T-helper 1 cell treated with Interleukin-12 subunit alpha and Interleukin-12 subunit beta and Interleukin-4 antibody, amounts not matched to agents 30 μg/mL and 1 μg/mL, for 36 hours (primary cell): Measurements from ENCODE around the gene CD300LG.
"Not testable (repeated sequence)": the region's sequence is repeated elsewhere in the genome, so short reads cannot be mapped to it uniquely, and the experiment has no call there.

Source experiments
- H3K27ac Mint-ChIP-seq: one replicate; pipeline ENCODE4 v1.8.0; 2021; ENCODE audit warnings: mild to moderate bottlenecking, mixed read lengths
- H3K27me3 Mint-ChIP-seq: one replicate; pipeline ENCODE4 v1.8.0; 2021; ENCODE audit warnings: low read depth, mixed read lengths
- H3K36me3 Mint-ChIP-seq: one replicate; pipeline ENCODE4 v1.8.0; 2021; ENCODE audit warnings: low read depth, mixed read lengths
- H3K4me1 Mint-ChIP-seq: one replicate; pipeline ENCODE4 v1.8.0; 2021; ENCODE audit warnings: low read depth, mixed read lengths
- H3K4me3 Mint-ChIP-seq: one replicate; pipeline ENCODE4 v1.8.0; 2021; ENCODE audit warnings: mild to moderate bottlenecking, moderate library complexity, mixed read lengths
- H3K9me3 Mint-ChIP-seq: one replicate; pipeline ENCODE4 v1.8.0; 2021; ENCODE audit warnings: mixed read lengths

The CD300LG gene

GRCh38 chr17:43832976-43833829 lies 13.8 kb upstream of the CD300LG start, which contains the start of gene MPP3:
Gene MPP3, minus strand, starts transcription at chr17:43833146. Its CDS starts 1,240 bp downstream, at chr17:43831906.
- H3K27ac Mint-ChIP-seq: no peak within 1 kb of the TSS
- peaks cover 6% of the 10 kb centered on the region for H3K4me1 Mint-ChIP-seq
- H3K27me3 Mint-ChIP-seq: peaks cover 62% of the 10 kb centered on the region
- H3K9me3 Mint-ChIP-seq: no peaks in the 10 kb centered on the region
- no peaks in the 10 kb centered on the region for H3K36me3 Mint-ChIP-seq
- H3K4me3 Mint-ChIP-seq: peak within 1 kb of the TSS; percentile 75

DNA sequence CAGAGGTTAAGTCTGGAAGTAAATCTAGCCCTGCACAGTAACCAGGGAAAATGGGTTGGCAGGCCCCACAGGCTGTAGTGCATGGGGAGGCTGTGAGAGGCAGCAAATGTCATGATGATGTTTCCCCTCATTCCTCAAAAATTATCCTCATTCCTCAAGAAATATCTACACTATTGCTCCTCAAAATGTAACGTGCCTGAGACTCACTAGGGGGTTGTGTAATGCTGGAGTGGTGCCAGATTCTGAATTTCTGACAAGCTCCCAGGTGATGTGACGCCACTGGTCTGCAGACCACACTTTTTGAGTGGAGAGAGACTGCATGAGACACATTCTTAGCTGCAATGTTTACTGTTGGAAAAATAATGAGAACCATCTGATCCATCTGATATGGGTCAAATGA lies 12.9 kb upstream of the CD300LG start:
- Mint-ChIP-seq H3K9me3 (no peaks in the 10 kb centered on the region), H3K4me1 (peaks cover 6% of the 10 kb centered on the region), H3K27me3 (peaks cover 59% of the 10 kb centered on the region), H3K36me3 (no peaks in the 10 kb centered on the region), H3K4me3 (no peak overlapping the region), H3K27ac (no peak overlapping the region)

GRCh38 chr17:43839670-43840108 lies 7.3 kb upstream of the CD300LG start:
- no peak overlapping the region for H3K4me3 Mint-ChIP-seq
- no peaks in the 10 kb centered on the region for H3K9me3 Mint-ChIP-seq
- H3K36me3 Mint-ChIP-seq: no peaks in the 10 kb centered on the region
- H3K27me3 Mint-ChIP-seq: peaks cover 24% of the 10 kb centered on the region
- H3K4me1 Mint-ChIP-seq: no peaks in the 10 kb centered on the region
- no peak overlapping the region for H3K27ac Mint-ChIP-seq

- H3K36me3 Mint-ChIP-seq: no peaks in the 10 kb centered on the region
- H3K9me3 Mint-ChIP-seq: no peaks in the 10 kb centered on the region
- H3K4me1 Mint-ChIP-seq: no peaks in the 10 kb centered on the region
- H3K27ac Mint-ChIP-seq: no peak overlapping the region
- no peak overlapping the region for H3K4me3 Mint-ChIP-seq
- peaks cover 16% of the 10 kb centered on the region for H3K27me3 Mint-ChIP-seq
Measured at GRCh38 chr17:43840814-43841213, 6.2 kb upstream of the CD300LG start.

DNA sequence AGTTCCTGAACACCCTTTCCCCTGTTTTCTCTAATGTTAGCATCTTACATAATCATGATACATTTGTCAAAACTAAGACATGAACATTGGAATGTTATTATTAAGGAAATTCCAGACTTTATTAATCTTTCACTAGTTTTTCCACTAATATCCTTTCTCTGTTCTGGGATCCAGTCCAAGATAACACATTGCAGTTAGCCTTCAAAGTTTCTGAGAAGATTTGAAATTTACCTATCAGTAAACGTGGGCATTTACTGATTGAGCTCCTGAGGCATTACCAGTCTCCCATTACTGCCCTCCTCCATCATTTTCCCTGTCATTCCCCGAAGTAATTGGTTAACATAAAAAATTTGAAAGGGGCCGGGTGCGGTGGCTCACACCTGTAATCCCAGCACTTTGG lies 5.7 kb upstream of the CD300LG start:
- peaks cover 11% of the 10 kb centered on the region for H3K27me3 Mint-ChIP-seq
- H3K4me1 Mint-ChIP-seq: no peaks in the 10 kb centered on the region
- no peaks in the 10 kb centered on the region for H3K9me3 Mint-ChIP-seq
- H3K36me3 Mint-ChIP-seq: no peaks in the 10 kb centered on the region
- H3K27ac Mint-ChIP-seq: no peak overlapping the region
- no peak overlapping the region for H3K4me3 Mint-ChIP-seq

GRCh38 chr17:43842091-43842974 lies 4.6 kb upstream of the CD300LG start:
- peaks cover 11% of the 10 kb centered on the region for H3K27me3 Mint-ChIP-seq
- not testable (repeated sequence) for H3K4me3 Mint-ChIP-seq, H3K4me1 Mint-ChIP-seq, H3K27ac Mint-ChIP-seq, H3K9me3 Mint-ChIP-seq, H3K36me3 Mint-ChIP-seq

DNA sequence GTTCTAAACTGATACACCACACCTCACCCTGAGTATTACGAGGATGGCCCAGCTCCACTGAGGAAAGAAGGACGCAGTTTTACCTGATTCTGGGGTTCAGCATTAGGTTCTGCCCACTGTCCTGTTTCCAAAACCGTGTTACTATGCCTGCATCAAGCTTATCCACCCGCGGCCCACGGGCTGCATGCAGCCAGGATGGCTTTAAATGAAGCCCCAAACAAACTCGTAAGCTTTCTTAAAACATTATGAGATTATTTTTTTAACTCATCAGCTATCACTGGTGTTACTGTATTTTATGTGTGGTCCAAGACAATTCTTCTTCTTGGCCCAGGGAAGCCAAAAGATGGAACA lies 4.0 kb upstream of the CD300LG start:
- Mint-ChIP-seq H3K36me3 (no peaks in the 10 kb centered on the region), H3K4me1 (no peaks in the 10 kb centered on the region), H3K27me3 (peaks cover 12% of the 10 kb centered on the region), H3K27ac (no peak overlapping the region), H3K4me3 (no peak overlapping the region), H3K9me3 (no peaks in the 10 kb centered on the region)

DNA sequence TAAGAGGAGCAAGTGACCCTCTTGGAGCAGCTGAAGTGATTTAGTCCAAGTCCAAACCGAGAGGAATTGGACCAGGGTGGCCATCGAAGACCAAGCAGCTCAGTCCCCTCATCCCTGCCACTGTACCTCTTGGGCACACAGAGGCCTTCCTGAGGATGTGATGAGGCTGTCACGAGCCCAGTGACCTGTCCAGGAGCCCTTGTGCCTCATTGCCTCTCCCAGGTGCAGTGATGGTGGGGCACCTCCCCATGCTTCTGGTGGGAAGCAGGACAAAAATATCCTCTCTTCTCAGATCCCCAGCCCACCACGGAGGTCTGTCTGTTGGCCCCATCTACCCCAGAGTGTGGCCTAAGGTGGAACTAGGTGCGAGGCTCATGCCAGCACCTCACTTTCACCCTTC lies 2.7 kb upstream of the CD300LG start:
- no peaks in the 10 kb centered on the region for H3K4me1 Mint-ChIP-seq
- no peak overlapping the region for H3K27ac Mint-ChIP-seq
- H3K9me3 Mint-ChIP-seq: no peaks in the 10 kb centered on the region
- no peaks in the 10 kb centered on the region for H3K36me3 Mint-ChIP-seq
- peaks cover 11% of the 10 kb centered on the region for H3K27me3 Mint-ChIP-seq
- no peak overlapping the region for H3K4me3 Mint-ChIP-seq

GRCh38 chr17:43845766-43846165 lies 1.2 kb upstream of the CD300LG start:
- no peak overlapping the region for H3K27ac Mint-ChIP-seq
- H3K9me3 Mint-ChIP-seq: no peaks in the 10 kb centered on the region
- no peak overlapping the region for H3K4me3 Mint-ChIP-seq
- peaks cover 8% of the 10 kb centered on the region for H3K27me3 Mint-ChIP-seq
- H3K36me3 Mint-ChIP-seq: no peaks in the 10 kb centered on the region
- no peaks in the 10 kb centered on the region for H3K4me1 Mint-ChIP-seq

- Mint-ChIP-seq H3K27ac (no peak overlapping the region), H3K9me3 (no peaks in the 10 kb centered on the region), H3K27me3 (peaks cover 8% of the 10 kb centered on the region), H3K4me3 (no peak overlapping the region), H3K36me3 (no peaks in the 10 kb centered on the region), H3K4me1 (no peaks in the 10 kb centered on the region)
Measured at GRCh38 chr17:43846221-43846712, 709 bp upstream of the CD300LG start.

GRCh38 chr17:43848601-43849000 lies 1.6 kb downstream of the CD300LG start:
- no peak overlapping the region for H3K4me3 Mint-ChIP-seq
- no peaks in the 10 kb centered on the region for H3K4me1 Mint-ChIP-seq
- no peak overlapping the region for H3K27ac Mint-ChIP-seq
- H3K36me3 Mint-ChIP-seq: no peaks in the 10 kb centered on the region
- H3K9me3 Mint-ChIP-seq: no peaks in the 10 kb centered on the region
- peaks cover 8% of the 10 kb centered on the region for H3K27me3 Mint-ChIP-seq

- Mint-ChIP-seq H3K27ac (no peak overlapping the region), H3K9me3 (no peaks in the 10 kb centered on the region), H3K4me3 (no peak overlapping the region), H3K4me1 (no peaks in the 10 kb centered on the region), H3K27me3 (peaks cover 8% of the 10 kb centered on the region), H3K36me3 (no peaks in the 10 kb centered on the region)
Measured at GRCh38 chr17:43849116-43849515, 2.1 kb downstream of the CD300LG start.

- no peak overlapping the region for H3K27ac Mint-ChIP-seq
- H3K4me3 Mint-ChIP-seq: no peak overlapping the region
- H3K9me3 Mint-ChIP-seq: no peaks in the 10 kb centered on the region
- peaks cover 6% of the 10 kb centered on the region for H3K27me3 Mint-ChIP-seq
- no peaks in the 10 kb centered on the region for H3K36me3 Mint-ChIP-seq
- H3K4me1 Mint-ChIP-seq: no peaks in the 10 kb centered on the region
Measured at GRCh38 chr17:43852571-43852970, 5.6 kb downstream of the CD300LG start.

GRCh38 chr17:43853546-43853945 lies 6.6 kb downstream of the CD300LG start:
- Mint-ChIP-seq H3K4me3 (no peak overlapping the region), H3K27ac (no peak overlapping the region), H3K36me3 (no peaks in the 10 kb centered on the region), H3K9me3 (no peaks in the 10 kb centered on the region), H3K27me3 (peaks cover 5% of the 10 kb centered on the region), H3K4me1 (no peaks in the 10 kb centered on the region)

DNA sequence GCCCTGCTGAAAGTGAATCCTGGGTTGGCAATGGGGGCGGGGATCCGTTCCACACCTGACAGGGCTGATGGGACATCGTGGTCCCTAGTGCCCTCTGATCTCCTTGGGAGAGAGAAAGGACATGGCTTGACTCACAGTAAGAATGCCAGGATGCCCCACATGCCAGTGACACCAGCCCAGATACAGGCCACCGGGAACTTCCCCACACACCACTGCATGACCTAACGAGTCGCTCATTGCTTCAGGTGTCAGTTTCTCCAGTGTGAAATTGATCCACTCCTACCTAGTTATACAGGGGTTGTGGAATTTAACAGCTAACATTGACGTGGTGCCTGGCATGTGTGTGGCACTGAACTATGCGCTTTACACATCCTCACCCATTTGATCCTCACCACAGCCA lies 7.5 kb downstream of the CD300LG start:
- H3K27ac Mint-ChIP-seq: no peak overlapping the region
- no peak overlapping the region for H3K4me3 Mint-ChIP-seq
- no peaks in the 10 kb centered on the region for H3K36me3 Mint-ChIP-seq
- no peaks in the 10 kb centered on the region for H3K9me3 Mint-ChIP-seq
- peaks cover 5% of the 10 kb centered on the region for H3K27me3 Mint-ChIP-seq
- H3K4me1 Mint-ChIP-seq: no peaks in the 10 kb centered on the region
